Activated naive CD8-positive, alpha-beta T cell treated with anti-CD3 and anti-CD28 coated beads, Interleukin-2, amount 50 U/mL, for 24 hours (primary cell): Measurements from ENCODE around the gene TSPAN18.

Source experiments
- ATAC-seq: fragments of 150-1000 bp; cut with Tn5 transposase; one replicate; pipeline ENCODE4 v1.10.0; 2021
- DNase-seq: peaks from one replicate; pipeline ENCODE4 v3.0.0; 2021
- H3K27ac Mint-ChIP-seq: one replicate; pipeline ENCODE4 v1.8.0; 2021; ENCODE audit warnings: mild to moderate bottlenecking, mixed read lengths
- H3K27me3 Mint-ChIP-seq: one replicate; pipeline ENCODE4 v1.8.0; 2021; ENCODE audit warnings: mixed read lengths
- H3K36me3 Mint-ChIP-seq: one replicate; pipeline ENCODE4 v1.8.0; 2021; ENCODE audit warnings: low read depth, mixed read lengths
- H3K4me1 Mint-ChIP-seq: one replicate; pipeline ENCODE4 v1.8.0; 2021; ENCODE audit warnings: mixed read lengths
- H3K4me3 Mint-ChIP-seq: one replicate; pipeline ENCODE4 v1.8.0; 2021; ENCODE audit warnings: mild to moderate bottlenecking, moderate library complexity, mixed read lengths
- H3K9me3 Mint-ChIP-seq: one replicate; pipeline ENCODE4 v1.8.0; 2021; ENCODE audit warnings: mixed read lengths

The TSPAN18 gene

GRCh38 chr11:44725757-44726282 lies 942 bp upstream of the TSPAN18 start:
- Mint-ChIP-seq H3K4me1 (peaks cover 35% of the 10 kb centered on the region), H3K36me3 (no peaks in the 10 kb centered on the region), H3K27ac (peak overlapping the region; percentile 70), H3K27me3 (peaks cover 36% of the 10 kb centered on the region), H3K9me3 (no peaks in the 10 kb centered on the region), H3K4me3 (peak overlapping the region; percentile 65)
- ATAC-seq (peak; percentile 5), DNase-seq (no peak)

- Mint-ChIP-seq H3K4me1 (peaks cover 37% of the 10 kb centered on the region), H3K27me3 (peaks cover 36% of the 10 kb centered on the region)
- no peak for ATAC-seq
Measured at GRCh38 chr11:44727114-44727372, 281 bp downstream of the TSPAN18 start.

GRCh38 chr11:44727373-44728287 lies 868 bp downstream of the TSPAN18 start:
- Mint-ChIP-seq H3K4me3 (peak overlapping the region; percentile 73), H3K4me1 (peaks cover 37% of the 10 kb centered on the region), H3K27me3 (peaks cover 36% of the 10 kb centered on the region), H3K27ac (no peak overlapping the region), H3K36me3 (no peaks in the 10 kb centered on the region), H3K9me3 (no peaks in the 10 kb centered on the region)
- ATAC-seq = peak; percentile 75
- DNase-seq = peak; percentile 86

More at GRCh38 chr11:44727114-44727372, 281 bp downstream of the TSPAN18 start:
- Mint-ChIP-seq H3K4me3 (no peak overlapping the region), H3K27ac (no peak overlapping the region), H3K9me3 (no peaks in the 10 kb centered on the region), H3K36me3 (no peaks in the 10 kb centered on the region)
- no peak for DNase-seq

- Mint-ChIP-seq H3K27ac (peak overlapping the region; percentile 33), H3K4me3 (peak overlapping the region; percentile 73), H3K36me3 (no peaks in the 10 kb centered on the region), H3K27me3 (peaks cover 36% of the 10 kb centered on the region), H3K4me1 (peaks cover 37% of the 10 kb centered on the region), H3K9me3 (no peaks in the 10 kb centered on the region)
- no peak for DNase-seq
- no peak for ATAC-seq
Measured at GRCh38 chr11:44728491-44728910, 1.7 kb downstream of the TSPAN18 start.

GRCh38 chr11:44729063-44729462 lies 2.3 kb downstream of the TSPAN18 start:
- Mint-ChIP-seq H3K4me1 (peaks cover 37% of the 10 kb centered on the region), H3K9me3 (no peaks in the 10 kb centered on the region), H3K27me3 (peaks cover 40% of the 10 kb centered on the region), H3K36me3 (no peaks in the 10 kb centered on the region), H3K4me3 (peak overlapping the region; percentile 73), H3K27ac (no peak overlapping the region)
- DNase-seq (no peak), ATAC-seq (no peak)

- H3K4me3 Mint-ChIP-seq = no peak overlapping the region
- peaks cover 42% of the 10 kb centered on the region for H3K27me3 Mint-ChIP-seq
- H3K27ac Mint-ChIP-seq = no peak overlapping the region
- H3K36me3 Mint-ChIP-seq = no peaks in the 10 kb centered on the region
- H3K4me1 Mint-ChIP-seq = peaks cover 37% of the 10 kb centered on the region
- H3K9me3 Mint-ChIP-seq = no peaks in the 10 kb centered on the region
- peak; percentile 10 for DNase-seq
- no peak for ATAC-seq
Measured at GRCh38 chr11:44729713-44730112, 3.0 kb downstream of the TSPAN18 start.

GRCh38 chr11:44730775-44731174 lies 4.0 kb downstream of the TSPAN18 start:
- Mint-ChIP-seq H3K4me1 (peaks cover 34% of the 10 kb centered on the region), H3K27me3 (peaks cover 35% of the 10 kb centered on the region), H3K36me3 (no peaks in the 10 kb centered on the region), H3K9me3 (no peaks in the 10 kb centered on the region), H3K27ac (no peak overlapping the region), H3K4me3 (no peak overlapping the region)
- DNase-seq = no peak
- ATAC-seq = no peak

GRCh38 chr11:44731685-44732430 lies 5.1 kb downstream of the TSPAN18 start:
- ATAC-seq (no peak), DNase-seq (no peak)
- no peak overlapping the region for H3K4me3 Mint-ChIP-seq
- H3K27me3 Mint-ChIP-seq = peaks cover 30% of the 10 kb centered on the region
- no peaks in the 10 kb centered on the region for H3K9me3 Mint-ChIP-seq
- H3K27ac Mint-ChIP-seq = no peak overlapping the region
- no peaks in the 10 kb centered on the region for H3K36me3 Mint-ChIP-seq
- peaks cover 32% of the 10 kb centered on the region for H3K4me1 Mint-ChIP-seq

GRCh38 chr11:44732564-44732963 lies 5.8 kb downstream of the TSPAN18 start:
- H3K27ac Mint-ChIP-seq = no peak overlapping the region
- no peak for ATAC-seq
- peaks cover 32% of the 10 kb centered on the region for H3K27me3 Mint-ChIP-seq
- H3K4me1 Mint-ChIP-seq = peaks cover 39% of the 10 kb centered on the region
- DNase-seq = no peak
- no peaks in the 10 kb centered on the region for H3K9me3 Mint-ChIP-seq
- H3K4me3 Mint-ChIP-seq = no peak overlapping the region
- no peaks in the 10 kb centered on the region for H3K36me3 Mint-ChIP-seq

- H3K27ac Mint-ChIP-seq = no peak overlapping the region
- H3K4me3 Mint-ChIP-seq = no peak overlapping the region
- no peaks in the 10 kb centered on the region for H3K9me3 Mint-ChIP-seq
- H3K4me1 Mint-ChIP-seq = peaks cover 32% of the 10 kb centered on the region
- peaks cover 22% of the 10 kb centered on the region for H3K27me3 Mint-ChIP-seq
- no peaks in the 10 kb centered on the region for H3K36me3 Mint-ChIP-seq
- DNase-seq = no peak
- ATAC-seq = no peak
Measured at GRCh38 chr11:44733877-44734276, 7.1 kb downstream of the TSPAN18 start.

- Mint-ChIP-seq H3K27ac (no peak overlapping the region), H3K4me3 (no peak overlapping the region), H3K9me3 (no peaks in the 10 kb centered on the region), H3K27me3 (peaks cover 14% of the 10 kb centered on the region), H3K36me3 (no peaks in the 10 kb centered on the region), H3K4me1 (peaks cover 23% of the 10 kb centered on the region)
- DNase-seq = no peak
- no peak for ATAC-seq
Measured at GRCh38 chr11:44734843-44735381, 8.2 kb downstream of the TSPAN18 start.

GRCh38 chr11:44736791-44737190 lies 10.0 kb downstream of the TSPAN18 start:
- DNase-seq (no peak), ATAC-seq (no peak)
- H3K27me3 Mint-ChIP-seq = peaks cover 15% of the 10 kb centered on the region
- H3K27ac Mint-ChIP-seq = no peak overlapping the region
- H3K9me3 Mint-ChIP-seq = no peaks in the 10 kb centered on the region
- H3K36me3 Mint-ChIP-seq = no peaks in the 10 kb centered on the region
- peaks cover 17% of the 10 kb centered on the region for H3K4me1 Mint-ChIP-seq
- H3K4me3 Mint-ChIP-seq = no peak overlapping the region

- ATAC-seq = peak; percentile 77
- Mint-ChIP-seq H3K36me3 (no peaks in the 10 kb centered on the region), H3K9me3 (no peaks in the 10 kb centered on the region), H3K27me3 (peaks cover 15% of the 10 kb centered on the region), H3K4me1 (peaks cover 17% of the 10 kb centered on the region), H3K27ac (peak overlapping the region; percentile 40), H3K4me3 (no peak overlapping the region)
- peak; percentile 29 for DNase-seq
Measured at GRCh38 chr11:44737245-44738085, 10.7 kb downstream of the TSPAN18 start.

GRCh38 chr11:44738791-44739190 lies 12.0 kb downstream of the TSPAN18 start:
- peaks cover 15% of the 10 kb centered on the region for H3K27me3 Mint-ChIP-seq
- no peak overlapping the region for H3K27ac Mint-ChIP-seq
- ATAC-seq (no peak), DNase-seq (no peak)
- H3K4me1 Mint-ChIP-seq = peaks cover 17% of the 10 kb centered on the region
- H3K9me3 Mint-ChIP-seq = no peaks in the 10 kb centered on the region
- H3K4me3 Mint-ChIP-seq = no peak overlapping the region
- H3K36me3 Mint-ChIP-seq = no peaks in the 10 kb centered on the region
